Breast epithelium (tissue), 3 donors: ENCODE measurements around the gene SIGLEC8.

ENCODE experiments used
- POLR2A ChIP-seq: fragments of 450-650 bp; IDR thresholded peaks from one replicate; pipeline ENCODE4 v1.6.1; 2016; ENCODE audit warnings: antibody characterized with exemption, mild to moderate bottlenecking, moderate library complexity
- POLR2AphosphoS5 ChIP-seq, 3 donors: sonication (generic); formaldehyde crosslinking; IDR thresholded peaks; one replicate each; pipeline ENCODE4 v1.6.1; 2017; ENCODE audit warnings: antibody characterized with exemption in 3 of 3
- TF ChIP-seq, protein P1 (sequence below), 3 donors: fragments of 450-650 bp; IDR thresholded peaks; one replicate each; pipeline ENCODE4 v1.5.1; 2016 to 2017; ENCODE audit warnings: antibody characterized with exemption in 3 of 3, mild to moderate bottlenecking in 3 of 3, moderate library complexity in 3 of 3

GRCh38 chr19:51503286-51503817 lies 45.1 kb upstream of the SIGLEC8 start:
- TF ChIP-seq, protein P1, sequence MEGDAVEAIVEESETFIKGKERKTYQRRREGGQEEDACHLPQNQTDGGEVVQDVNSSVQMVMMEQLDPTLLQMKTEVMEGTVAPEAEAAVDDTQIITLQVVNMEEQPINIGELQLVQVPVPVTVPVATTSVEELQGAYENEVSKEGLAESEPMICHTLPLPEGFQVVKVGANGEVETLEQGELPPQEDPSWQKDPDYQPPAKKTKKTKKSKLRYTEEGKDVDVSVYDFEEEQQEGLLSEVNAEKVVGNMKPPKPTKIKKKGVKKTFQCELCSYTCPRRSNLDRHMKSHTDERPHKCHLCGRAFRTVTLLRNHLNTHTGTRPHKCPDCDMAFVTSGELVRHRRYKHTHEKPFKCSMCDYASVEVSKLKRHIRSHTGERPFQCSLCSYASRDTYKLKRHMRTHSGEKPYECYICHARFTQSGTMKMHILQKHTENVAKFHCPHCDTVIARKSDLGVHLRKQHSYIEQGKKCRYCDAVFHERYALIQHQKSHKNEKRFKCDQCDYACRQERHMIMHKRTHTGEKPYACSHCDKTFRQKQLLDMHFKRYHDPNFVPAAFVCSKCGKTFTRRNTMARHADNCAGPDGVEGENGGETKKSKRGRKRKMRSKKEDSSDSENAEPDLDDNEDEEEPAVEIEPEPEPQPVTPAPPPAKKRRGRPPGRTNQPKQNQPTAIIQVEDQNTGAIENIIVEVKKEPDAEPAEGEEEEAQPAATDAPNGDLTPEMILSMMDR (IDR thresholded peaks at IDR 0.05): no peak
- TF ChIP-seq POLR2A: no peak
- no peak for TF ChIP-seq POLR2AphosphoS5 (IDR thresholded peaks at IDR 0.05)
